Measurements from ENCODE around the gene UBE2G2. TPM values are rescaled to one million over a fixed set of nuclear protein-coding genes. Genes with fewer than 3 reads are reported as not detected.

The UBE2G2 gene
- total and polyA plus RNA-seq, 2 of the 4 experiments (the other 2 are of a cell fraction) = 65.4 to 91.7 TPM

DNA sequence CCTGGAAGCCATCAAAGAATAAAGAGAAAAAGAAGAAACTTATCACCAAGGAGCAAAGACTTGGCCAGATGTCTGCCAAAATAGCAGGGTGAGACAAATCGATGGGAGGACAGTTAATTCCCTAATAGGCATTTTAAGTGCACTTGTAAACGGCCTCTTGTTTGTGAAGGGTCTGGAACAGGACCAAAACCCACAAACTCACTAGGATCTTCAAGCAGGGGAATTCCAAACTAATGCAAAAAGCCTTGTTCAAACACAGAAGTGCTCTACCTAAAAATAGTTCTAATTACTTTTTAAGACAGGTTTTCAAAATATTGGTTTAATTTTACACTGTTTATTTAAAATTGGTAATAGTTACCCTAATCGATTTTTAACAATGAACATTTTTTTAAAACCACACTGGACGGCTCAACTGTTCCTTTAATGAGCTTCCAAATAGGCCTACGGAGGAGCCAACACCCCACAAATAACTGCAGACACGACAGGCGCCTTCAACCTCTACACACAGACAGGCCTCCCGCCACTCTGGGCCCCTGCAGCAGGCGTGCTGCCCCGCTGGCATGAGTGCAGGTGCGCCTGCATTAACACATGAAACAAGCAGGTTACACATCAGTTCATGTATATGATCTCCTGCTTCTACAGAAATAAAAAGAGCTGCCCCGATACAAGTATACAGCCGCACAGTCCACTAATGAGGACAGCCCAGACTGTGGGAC is 15.8 kb downstream of the UBE2G2 start:
- Histone ChIP-seq H4K20me1 (ENCODE audit: insufficient read depth, low read length) (peaks cover 48% of the 10 kb centered on the region), H2AFZ (replicated peaks; ENCODE audit: low read length, poor library complexity) (no peak overlapping the region), H3K27ac (ENCODE audit: insufficient read depth, low read length) (no peak overlapping the region), H3K4me2 (ENCODE audit: low read depth, low read length) (no peak overlapping the region), H2BK15ac (ENCODE audit: low read depth, low read length) (no peak overlapping the region), H3K4me1 (ENCODE audit: control insufficient read depth, insufficient read depth, low read length) (peaks cover 3% of the 10 kb centered on the region; the same call in 1 of the 2 replicates), H3K14ac (replicated peaks; ENCODE audit: low read depth, low read length) (no peak overlapping the region), H3K9ac (ENCODE audit: low read depth, low read length) (no peak overlapping the region), H3K36me3 (ENCODE audit: control insufficient read depth, insufficient read depth, low read length) (peaks cover 17% of the 10 kb centered on the region), H4K91ac (ENCODE audit: insufficient read depth, low read depth, low read length) (no peak overlapping the region), H3K23ac (ENCODE audit: low read depth, low read length) (no peak overlapping the region), H2BK5ac (ENCODE audit: low read depth, low read length, poor library complexity, severe bottlenecking) (no peak overlapping the region), H3K56ac (ENCODE audit: extremely low read depth, insufficient read depth, low read length) (no peak overlapping the region), H3K9me3 (ENCODE audit: control insufficient read depth, insufficient read depth, low read length) (no peaks in the 10 kb centered on the region), H4K5ac (ENCODE audit: low read depth, low read length) (no peak overlapping the region), H3K4me3 (ENCODE audit: insufficient read depth, low read depth, low read length) (no peak overlapping the region), H3K79me1 (ENCODE audit: low read depth in 1 of 2, low read length in 2 of 2) (peaks cover 50 to 61% of the 10 kb centered on the region in 2 experiments), H3K4ac (ENCODE audit: low read depth, low read length) (no peak overlapping the region), H3K18ac (ENCODE audit: low read depth, low read length) (no peak overlapping the region), H2BK120ac (ENCODE audit: low read depth, low read length) (no peak overlapping the region), H4K8ac (ENCODE audit: low read depth in 2 of 2, low read length in 2 of 2) (no peak overlapping the region), H3K27me3 (ENCODE audit: control insufficient read depth, insufficient read depth, low read length) (no peaks in the 10 kb centered on the region), H3K9me1 (ENCODE audit: insufficient read depth, low read length) (peaks cover 6% of the 10 kb centered on the region), H2BK20ac (ENCODE audit: low read depth, low read length) (no peak overlapping the region), H2AK5ac (ENCODE audit: low read depth, low read length) (no peak overlapping the region), H2AK9ac (replicated peaks; ENCODE audit: low read depth, low read length, poor library complexity) (no peak overlapping the region)
- ChIA-PET POLR2A (ENCODE audit: unreplicated experiment) (no interaction called here), CTCF (no interaction called here)
- ATAC-seq (ENCODE audit: low read depth) (no peak; the same call in 1 of the 2 replicates), DNase-seq (peak; percentile 75)
- TF ChIP-seq CHD1 (IDR thresholded peaks at IDR 0.05; ENCODE audit: low read depth, low read length) = no peak
- no peak for TF ChIP-seq RCOR1 (IDR thresholded peaks at IDR 0.05; ENCODE audit: insufficient replicate concordance, low read length)
- no peak for TF ChIP-seq RFX5 (IDR thresholded peaks at IDR 0.05; ENCODE audit: low read depth, low read length)
- TF ChIP-seq RAD21 (IDR thresholded peaks at IDR 0.05; ENCODE audit: low read length) = no peak
- TF ChIP-seq FOS (IDR thresholded peaks at IDR 0.05; ENCODE audit: low read depth, low read length) = no peak
- no peak for TF ChIP-seq CTCF (conservative IDR thresholded peaks at IDR 0.05; ENCODE audit: low read depth, low read length)
- TF ChIP-seq CEBPB (IDR thresholded peaks at IDR 0.05; ENCODE audit: low read depth, low read length) = no peak
- TF ChIP-seq, protein P1, sequence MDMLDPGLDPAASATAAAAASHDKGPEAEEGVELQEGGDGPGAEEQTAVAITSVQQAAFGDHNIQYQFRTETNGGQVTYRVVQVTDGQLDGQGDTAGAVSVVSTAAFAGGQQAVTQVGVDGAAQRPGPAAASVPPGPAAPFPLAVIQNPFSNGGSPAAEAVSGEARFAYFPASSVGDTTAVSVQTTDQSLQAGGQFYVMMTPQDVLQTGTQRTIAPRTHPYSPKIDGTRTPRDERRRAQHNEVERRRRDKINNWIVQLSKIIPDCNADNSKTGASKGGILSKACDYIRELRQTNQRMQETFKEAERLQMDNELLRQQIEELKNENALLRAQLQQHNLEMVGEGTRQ (IDR thresholded peaks at IDR 0.05; ENCODE audit: low read depth, low read length) = no peak
- TF ChIP-seq MXI1 (IDR thresholded peaks at IDR 0.05; ENCODE audit: borderline replicate concordance, low read depth, low read length) = no peak
- no peak for TF ChIP-seq POLR2A (IDR thresholded peaks at IDR 0.05; ENCODE audit: low read depth, low read length)
- TF ChIP-seq NFE2L2 (IDR thresholded peaks at IDR 0.05; ENCODE audit: low read depth, low read length) = no peak
- TF ChIP-seq SMC3 (IDR thresholded peaks at IDR 0.05; ENCODE audit: low read depth, low read length) = no peak
- TF ChIP-seq MAFK (IDR thresholded peaks at IDR 0.05; ENCODE audit: low read depth, low read length) = no peak
- dilution Hi-C loops (cut with HindIII; ENCODE audit: low sequenced_read_pairs, unreplicated experiment) = no loop called here
- intact Hi-C loops (cut with micrococcal nuclease) = no loop called here
- WGBS, 2 experiments (ENCODE audit: extremely low coverage in 2 of 2, insufficient read length in 1 of 2) = 72% methylated on average over 8 of the region's 13 CpGs; no CpG with 5 or more reads in 1 of the 2 experiments
- no TSS peak for BruUV-seq (replicated peaks)
- in situ Hi-C loops (cut with MboI; ENCODE audit: low sequenced_read_pairs) = no loop called here
